IMR-90 (cell line): ENCODE results near the gene OR2F2. TPM values are rescaled to one million over a fixed set of nuclear protein-coding genes. Genes with fewer than 3 reads are reported as not detected.

Source experiments
- ATAC-seq: fragments of 200-7000 bp; cut with Tn5 transposase; 2 replicates; pipeline ENCODE4 v1.9.1; 2020; ENCODE audit warnings: low read depth, mild to moderate bottlenecking, moderate library complexity
- BruUV-seq: library from RNA; stranded (reverse); fragments of 400-500 nt; replicated peaks from 2 replicates; lab custom pipeline; 2021; lab: Mats Ljungman, UMichigan
- CTCF ChIA-PET: fragments of 300-600 bp; formaldehyde crosslinking; extraction: SDS; loops from one replicate; lab custom pipeline; 2021; ENCODE audit warnings: antibody characterized with exemption; lab: Yijun Ruan, JAX
- POLR2A ChIA-PET: fragments of 300-600 bp; sonication (Branson Sonifier 250); formaldehyde crosslinking; loops from one replicate; lab custom pipeline; 2022; ENCODE audit warnings: antibody characterized with exemption; ENCODE audit not compliant: unreplicated experiment; lab: Charles Lee
- DNase-seq: peaks from one replicate; pipeline ENCODE4 v3.0.0; 2013
- H2AFZ ChIP-seq: replicated peaks from 2 replicates; pipeline ENCODE3; 2013; ENCODE audit warnings: low read length, mild to moderate bottlenecking; ENCODE audit not compliant: poor library complexity
- H2AK5ac ChIP-seq: 2 replicates; pipeline ENCODE4 v1.6.1; 2013; ENCODE audit warnings: low read depth, low read length, inconsistent platforms
- H2AK9ac ChIP-seq: replicated peaks from 2 replicates; pipeline ENCODE3; 2013; ENCODE audit warnings: mild to moderate bottlenecking, low read depth, low read length, moderate library complexity; ENCODE audit not compliant: poor library complexity
- H2BK120ac ChIP-seq: 2 replicates; pipeline ENCODE4 v1.6.1; 2013; ENCODE audit warnings: low read depth, low read length, inconsistent platforms
- H2BK15ac ChIP-seq: 3 replicates; pipeline ENCODE4 v1.6.1; 2013; ENCODE audit warnings: low read depth, low read length, inconsistent platforms
- H2BK20ac ChIP-seq: 2 replicates; pipeline ENCODE4 v1.6.1; 2013; ENCODE audit warnings: low read depth, mild to moderate bottlenecking, inconsistent platforms, low read length, moderate library complexity
- H2BK5ac ChIP-seq: 2 replicates; pipeline ENCODE4 v1.6.1; 2013; ENCODE audit warnings: mild to moderate bottlenecking, low read depth, low read length, inconsistent platforms; ENCODE audit not compliant: poor library complexity, severe bottlenecking
- H3K14ac ChIP-seq: replicated peaks from 2 replicates; pipeline ENCODE4 v1.6.1; 2013; ENCODE audit warnings: low read depth, low read length, inconsistent platforms
- H3K18ac ChIP-seq: 2 replicates; pipeline ENCODE4 v1.6.1; 2013; ENCODE audit warnings: low read depth, low read length, control low read depth
- H3K23ac ChIP-seq: 2 replicates; pipeline ENCODE4 v1.6.1; 2013; ENCODE audit warnings: low read depth, low read length, inconsistent platforms
- H3K27ac ChIP-seq: 2 replicates; pipeline ENCODE4 v1.5.1; 2013; ENCODE audit warnings: mild to moderate bottlenecking, control low read depth, low read length; ENCODE audit not compliant: insufficient read depth
- H3K27me3 ChIP-seq: 2 replicates; pipeline ENCODE4 v1.6.1; 2013; ENCODE audit warnings: low read length; ENCODE audit not compliant: control insufficient read depth, insufficient read depth
- H3K36me3 ChIP-seq: 2 replicates; pipeline ENCODE4 v1.6.1; 2013; ENCODE audit warnings: low read length, mixed read lengths; ENCODE audit not compliant: control insufficient read depth, insufficient read depth
- H3K4ac ChIP-seq: 2 replicates; pipeline ENCODE4 v1.6.1; 2013; ENCODE audit warnings: low read depth, low read length, inconsistent platforms
- H3K4me1 ChIP-seq: 2 replicates; pipeline ENCODE4 v1.6.1; 2013; ENCODE audit warnings: low read length, mixed read lengths; ENCODE audit not compliant: control insufficient read depth, insufficient read depth
- H3K4me2 ChIP-seq: 2 replicates; pipeline ENCODE4 v1.6.1; 2013; ENCODE audit warnings: low read depth, mild to moderate bottlenecking, control low read depth, low read length, moderate library complexity
- H3K4me3 ChIP-seq: 2 replicates; pipeline ENCODE4 v1.5.1; 2013; ENCODE audit warnings: low read depth, mild to moderate bottlenecking, control low read depth, low read length, moderate library complexity; ENCODE audit not compliant: insufficient read depth
- H3K56ac ChIP-seq: 2 replicates; pipeline ENCODE4 v1.6.1; 2013; ENCODE audit warnings: low read length, inconsistent platforms; ENCODE audit not compliant: insufficient read depth; ENCODE audit errors: extremely low read depth
- H3K79me1 ChIP-seq, 2 experiments: 2 replicates each; pipeline ENCODE4 v1.6.1; 2013; ENCODE audit warnings: low read length in 2 of 2, inconsistent platforms in 1 of 2, low read depth in 1 of 2
- H3K9ac ChIP-seq: 2 replicates; pipeline ENCODE4 v1.6.1; 2013; ENCODE audit warnings: low read depth, low read length, control low read depth
- H3K9me1 ChIP-seq: 2 replicates; pipeline ENCODE4 v1.6.1; 2013; ENCODE audit warnings: low read length, inconsistent platforms; ENCODE audit not compliant: insufficient read depth
- H3K9me3 ChIP-seq: 2 replicates; pipeline ENCODE4 v1.6.1; 2013; ENCODE audit warnings: low read length; ENCODE audit not compliant: control insufficient read depth, insufficient read depth
- H4K20me1 ChIP-seq: 2 replicates; pipeline ENCODE4 v1.6.1; 2013; ENCODE audit warnings: low read length, inconsistent platforms; ENCODE audit not compliant: insufficient read depth
- H4K5ac ChIP-seq: 2 replicates; pipeline ENCODE4 v1.6.1; 2013; ENCODE audit warnings: mild to moderate bottlenecking, low read depth, low read length, control low read depth
- H4K8ac ChIP-seq, 2 experiments: 2 replicates each; pipeline ENCODE4 v1.6.1; 2013; ENCODE audit warnings: low read depth in 2 of 2, low read length in 2 of 2, control low read depth in 1 of 2, inconsistent platforms in 1 of 2
- H4K91ac ChIP-seq: 2 replicates; pipeline ENCODE4 v1.6.1; 2013; ENCODE audit warnings: low read depth, low read length, inconsistent platforms; ENCODE audit not compliant: insufficient read depth
- BHLHE40 ChIP-seq: fragments of 150-350 bp; IDR thresholded peaks from 2 replicates; pipeline ENCODE4 v1.6.1; 2016; ENCODE audit warnings: mild to moderate bottlenecking, low read depth, low read length
- CEBPB ChIP-seq: IDR thresholded peaks from 2 replicates; pipeline ENCODE4 v1.6.1; 2012; ENCODE audit warnings: low read depth, low read length, improper control_type of control experiment
- CHD1 ChIP-seq: IDR thresholded peaks from 2 replicates; pipeline ENCODE4 v1.6.1; 2012; ENCODE audit warnings: low read depth, low read length, improper control_type of control experiment
- ELK1 ChIP-seq: fragments of 150-350 bp; IDR thresholded peaks from 2 replicates; pipeline ENCODE4 v1.6.1; 2016; ENCODE audit warnings: low read depth, mild to moderate bottlenecking, low read length, moderate library complexity, borderline replicate concordance
- FOS ChIP-seq: fragments of 150-350 bp; IDR thresholded peaks from 2 replicates; pipeline ENCODE4 v1.6.1; 2016; ENCODE audit warnings: low read depth, low read length
- MAFK ChIP-seq: IDR thresholded peaks from 2 replicates; pipeline ENCODE4 v1.6.1; 2012; ENCODE audit warnings: low read depth, low read length, improper control_type of control experiment
- MAZ ChIP-seq: IDR thresholded peaks from 2 replicates; pipeline ENCODE4 v1.6.1; 2012; ENCODE audit warnings: low read depth, mild to moderate bottlenecking, low read length, improper control_type of control experiment, moderate library complexity, borderline replicate concordance
- MXI1 ChIP-seq: IDR thresholded peaks from 2 replicates; pipeline ENCODE4 v1.6.1; 2012; ENCODE audit warnings: low read depth, mild to moderate bottlenecking, low read length, moderate library complexity, borderline replicate concordance
- NFE2L2 ChIP-seq: fragments of 150-350 bp; IDR thresholded peaks from 2 replicates; pipeline ENCODE4 v1.6.1; 2016; ENCODE audit warnings: low read depth, mild to moderate bottlenecking, low read length
- POLR2A ChIP-seq: IDR thresholded peaks from 2 replicates; pipeline ENCODE4 v1.6.1; 2012; ENCODE audit warnings: mild to moderate bottlenecking, low read depth, low read length
- RAD21 ChIP-seq: IDR thresholded peaks from 2 replicates; pipeline ENCODE4 v1.6.1; 2012; ENCODE audit warnings: low read length, improper control_type of control experiment
- RCOR1 ChIP-seq: IDR thresholded peaks from 2 replicates; pipeline ENCODE4 v1.6.1; 2012; ENCODE audit warnings: mild to moderate bottlenecking, low read length, improper control_type of control experiment; ENCODE audit not compliant: insufficient replicate concordance
- RFX5 ChIP-seq: IDR thresholded peaks from 2 replicates; pipeline ENCODE4 v1.8.0; 2012; ENCODE audit warnings: low read depth, mild to moderate bottlenecking, low read length, moderate library complexity
- SMC3 ChIP-seq: fragments of 150-350 bp; IDR thresholded peaks from 2 replicates; pipeline ENCODE4 v1.6.1; 2016; ENCODE audit warnings: low read depth, mild to moderate bottlenecking, antibody characterized with exemption, low read length, moderate library complexity
- WGBS, 2 experiments: methylation state at CpG; one replicate each; pipeline versions ENCODE4 v1.1.5 to v1.1.7; 2013; ENCODE audit warnings: missing lambda C conversion rate in 2 of 2; ENCODE audit not compliant: insufficient read length in 1 of 2; ENCODE audit errors: extremely low coverage in 2 of 2; 5-methylcytosine and 5-hydroxymethylcytosine counted together
- dilution Hi-C: fragments of 300-500 bp; cut with HindIII; formaldehyde crosslinking; loops from one replicate; pipeline ENCODE4 v1.14.3; 2018; ENCODE audit warnings: low sequenced_read_pairs; ENCODE audit not compliant: unreplicated experiment
- in situ Hi-C: fragments of 300-500 bp; cut with MboI; formaldehyde crosslinking; loops from 3 replicates; pipeline ENCODE4 v1.14.3; 2019; ENCODE audit warnings: low sequenced_read_pairs, inconsistent platforms, mixed read lengths
- intact Hi-C: fragments of 100-400 bp; cut with micrococcal nuclease; formaldehyde crosslinking; loops from 2 replicates; pipeline ENCODE4 v1.10.0; 2022
- polyA plus RNA-seq, 3 experiments: library from polyadenylated mRNA; depleted of rRNA; stranded (reverse); fragments of >200 nt; gene quantifications; 2 replicates each; pipeline ENCODE4 v1.2.3, GENCODE V29; 2012; ENCODE audit warnings: low replicate concordance in 1 of 3
- total RNA-seq: library from RNA; depleted of rRNA; stranded (reverse); fragments of >200 nt; gene quantifications from 2 replicates; pipeline ENCODE4 v1.2.3, GENCODE V29; 2012
- TF ChIP-seq, protein P1 (sequence below): fragments of 150-350 bp; IDR thresholded peaks from 2 replicates; pipeline ENCODE4 v1.6.1; 2017; ENCODE audit warnings: mild to moderate bottlenecking, antibody characterized with exemption, low read length, low read depth
- TF ChIP-seq, protein P2 (sequence below): conservative IDR thresholded peaks from 2 replicates; pipeline ENCODE4 v1.5.1; 2012; ENCODE audit warnings: mild to moderate bottlenecking, low read depth, low read length, improper control_type of control experiment

The OR2F2 gene
- total and polyA plus RNA-seq, 2 of the 4 experiments (the other 2 are of a cell fraction), result not detected

GRCh38 chr7:143890558-143890957 lies 44.5 kb upstream of the OR2F2 start:
- no peak overlapping the region for H2AK5ac ChIP-seq
- no peak overlapping the region for H3K4me3 ChIP-seq
- peaks cover 3% of the 10 kb centered on the region; the same call in 1 of the 2 replicates for H3K36me3 ChIP-seq
- H2BK5ac ChIP-seq, result no peak overlapping the region
- DNase-seq (no peak), ATAC-seq (no peak)
- H3K79me1 ChIP-seq, result peaks cover 15 to 21% of the 10 kb centered on the region in 2 experiments
- no peak overlapping the region for H3K4me2 ChIP-seq
- no peaks in the 10 kb centered on the region for H3K27me3 ChIP-seq
- H3K4ac ChIP-seq, result no peak overlapping the region
- dilution Hi-C loops, result no loop called here
- no peak for TF ChIP-seq BHLHE40
- TF ChIP-seq MAZ, result no peak
- TF ChIP-seq NFE2L2, result no peak
- no peak for TF ChIP-seq SMC3
- TF ChIP-seq CHD1, result no peak
- TF ChIP-seq, protein P1, sequence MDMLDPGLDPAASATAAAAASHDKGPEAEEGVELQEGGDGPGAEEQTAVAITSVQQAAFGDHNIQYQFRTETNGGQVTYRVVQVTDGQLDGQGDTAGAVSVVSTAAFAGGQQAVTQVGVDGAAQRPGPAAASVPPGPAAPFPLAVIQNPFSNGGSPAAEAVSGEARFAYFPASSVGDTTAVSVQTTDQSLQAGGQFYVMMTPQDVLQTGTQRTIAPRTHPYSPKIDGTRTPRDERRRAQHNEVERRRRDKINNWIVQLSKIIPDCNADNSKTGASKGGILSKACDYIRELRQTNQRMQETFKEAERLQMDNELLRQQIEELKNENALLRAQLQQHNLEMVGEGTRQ, result no peak
- TF ChIP-seq RAD21, result no peak
- no peak for TF ChIP-seq FOS
- TF ChIP-seq, protein P2, sequence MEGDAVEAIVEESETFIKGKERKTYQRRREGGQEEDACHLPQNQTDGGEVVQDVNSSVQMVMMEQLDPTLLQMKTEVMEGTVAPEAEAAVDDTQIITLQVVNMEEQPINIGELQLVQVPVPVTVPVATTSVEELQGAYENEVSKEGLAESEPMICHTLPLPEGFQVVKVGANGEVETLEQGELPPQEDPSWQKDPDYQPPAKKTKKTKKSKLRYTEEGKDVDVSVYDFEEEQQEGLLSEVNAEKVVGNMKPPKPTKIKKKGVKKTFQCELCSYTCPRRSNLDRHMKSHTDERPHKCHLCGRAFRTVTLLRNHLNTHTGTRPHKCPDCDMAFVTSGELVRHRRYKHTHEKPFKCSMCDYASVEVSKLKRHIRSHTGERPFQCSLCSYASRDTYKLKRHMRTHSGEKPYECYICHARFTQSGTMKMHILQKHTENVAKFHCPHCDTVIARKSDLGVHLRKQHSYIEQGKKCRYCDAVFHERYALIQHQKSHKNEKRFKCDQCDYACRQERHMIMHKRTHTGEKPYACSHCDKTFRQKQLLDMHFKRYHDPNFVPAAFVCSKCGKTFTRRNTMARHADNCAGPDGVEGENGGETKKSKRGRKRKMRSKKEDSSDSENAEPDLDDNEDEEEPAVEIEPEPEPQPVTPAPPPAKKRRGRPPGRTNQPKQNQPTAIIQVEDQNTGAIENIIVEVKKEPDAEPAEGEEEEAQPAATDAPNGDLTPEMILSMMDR, result no peak
- TF ChIP-seq CEBPB, result no peak
- no peak for TF ChIP-seq RFX5
- TF ChIP-seq RCOR1, result no peak
- no peak for TF ChIP-seq POLR2A
- TF ChIP-seq MXI1, result no peak
- TF ChIP-seq ELK1, result no peak
- TF ChIP-seq MAFK, result no peak
- no peak overlapping the region for H4K5ac ChIP-seq
- no peak overlapping the region for H3K27ac ChIP-seq
- H3K14ac ChIP-seq, result no peak overlapping the region
- no peaks in the 10 kb centered on the region for H3K9me1 ChIP-seq
- 0 out of 2 replicates have a peak, but pooled peaks cover 3% of the 10 kb centered on the region for H4K20me1 ChIP-seq
- H3K18ac ChIP-seq, result no peak overlapping the region
- intact Hi-C loops, result no loop called here
- CTCF ChIA-PET, result no interaction called here
- no peak overlapping the region for H2BK20ac ChIP-seq
- H3K4me1 ChIP-seq, result peaks cover 6% of the 10 kb centered on the region
- no CpG with 5 or more reads among the region's 2 CpGs for WGBS, 2 experiments
- H2AK9ac ChIP-seq, result no peak overlapping the region
- no TSS peak for BruUV-seq
- POLR2A ChIA-PET, result no interaction called here
- no peaks in the 10 kb centered on the region; the same call in 1 of the 2 replicates for H3K9me3 ChIP-seq
- no peak overlapping the region for H2BK15ac ChIP-seq
- H2AFZ ChIP-seq, result no peak overlapping the region
- no peak overlapping the region for H3K56ac ChIP-seq
- no peak overlapping the region for H2BK120ac ChIP-seq
- H3K9ac ChIP-seq, result no peak overlapping the region
- H4K8ac ChIP-seq, result no peak overlapping the region
- in situ Hi-C loops, result loop anchor here (25.0 kb wide), 1 partner anchor 1328 kb away; no protein-coding TSS in a partner anchor
- no peak overlapping the region for H4K91ac ChIP-seq
- no peak overlapping the region; the same call in 1 of the 2 replicates for H3K23ac ChIP-seq
